GM19468 (cell line): ENCODE results near the gene NLGN1.

Experiments
- ATAC-seq: cut with Tn5 transposase; IDR thresholded peaks from one replicate; pipeline ENCODE4 v1.9.1; 2021; ENCODE audit warnings: mild to moderate bottlenecking, moderate library complexity, moderate number of reproducible peaks; ENCODE audit not compliant: unreplicated experiment; ENCODE audit errors: extremely low read depth

Gene NLGN1

DNA sequence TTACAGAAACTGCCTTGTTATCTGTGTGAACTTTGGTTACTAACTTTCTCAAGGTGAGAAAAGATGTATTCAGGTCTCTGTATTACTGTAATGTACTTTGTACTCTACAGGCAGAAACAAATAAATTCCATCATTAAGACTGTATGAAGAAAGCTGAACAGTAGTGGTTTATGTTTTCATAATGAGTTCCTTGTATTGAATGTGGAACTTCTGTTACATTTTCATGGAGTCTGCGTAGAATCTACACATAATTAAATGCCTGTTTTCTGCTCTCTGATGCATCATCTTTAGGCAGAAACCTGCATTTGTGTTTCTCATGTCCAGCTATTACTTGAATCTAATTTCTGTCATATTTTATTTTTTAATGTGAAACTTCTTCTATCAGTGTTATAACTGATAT is 302.8 kb downstream of the NLGN1 start:
- ATAC-seq, result no peak

DNA sequence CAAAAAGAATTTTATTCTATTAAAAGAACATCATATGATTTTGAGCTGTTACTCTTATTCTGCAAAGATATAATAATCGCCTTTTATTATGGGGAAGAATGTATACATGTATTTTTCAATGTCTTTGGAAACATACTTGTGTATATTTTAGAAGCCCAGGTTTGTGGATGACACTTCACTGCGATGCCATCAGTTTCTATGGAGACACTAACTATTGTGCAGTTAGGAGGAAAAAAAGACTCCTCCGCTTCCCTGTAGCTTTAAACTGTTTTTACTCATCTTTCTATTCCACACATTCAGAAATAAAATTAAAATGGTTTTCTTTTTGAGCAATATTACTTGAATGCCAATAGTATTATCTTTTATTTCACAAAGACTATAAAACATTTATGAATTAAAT is 305.0 kb downstream of the NLGN1 start:
- ATAC-seq, result no peak

DNA sequence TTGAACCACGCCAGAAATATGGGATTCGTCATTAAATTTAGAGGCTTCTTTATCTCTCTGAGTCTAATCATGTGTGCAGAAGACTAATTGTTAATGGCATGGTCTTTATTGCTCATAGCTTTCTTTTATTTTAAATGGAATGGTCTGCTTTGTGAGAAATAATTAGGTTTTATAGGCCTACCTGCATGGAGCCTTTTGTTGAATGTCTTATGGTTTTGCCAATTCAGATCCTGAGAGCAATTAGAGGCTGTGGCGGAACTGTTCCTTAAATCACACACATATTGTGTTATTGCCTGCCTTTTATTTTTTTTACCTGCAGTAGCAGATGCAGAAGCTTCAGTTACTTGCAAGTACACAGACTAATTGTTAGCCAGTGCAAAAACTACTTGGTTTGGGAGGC is 306.2 kb downstream of the NLGN1 start:
- ATAC-seq, result no peak

- no peak for ATAC-seq
Observed at GRCh38 chr3:173706630-173707029, 309.1 kb downstream of the NLGN1 start.

GRCh38 chr3:173708191-173708590 is 310.6 kb downstream of the NLGN1 start:
- no peak for ATAC-seq

DNA sequence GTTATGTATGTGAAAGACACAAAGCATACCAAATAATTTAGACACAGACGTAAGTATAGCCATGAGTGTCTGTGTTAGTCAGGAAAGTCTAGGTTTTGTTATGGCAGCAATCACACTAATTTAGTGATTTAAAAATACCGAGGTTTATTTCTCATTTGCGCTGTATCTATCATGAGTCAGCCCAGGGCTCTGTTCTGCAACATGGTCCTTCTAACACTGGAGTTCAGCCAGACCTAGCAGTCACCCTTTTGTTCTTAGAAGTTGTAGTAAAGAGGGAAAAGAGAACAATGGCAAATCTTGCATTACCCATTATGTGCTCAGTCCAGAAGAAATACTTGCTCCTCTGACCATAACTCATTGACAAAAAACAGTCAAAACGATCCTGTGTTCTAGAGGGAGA is 311.5 kb downstream of the NLGN1 start:
- no peak for ATAC-seq

- ATAC-seq, result no peak
Observed at GRCh38 chr3:173711619-173712018, 314.1 kb downstream of the NLGN1 start.

GRCh38 chr3:173719585-173719984 is 322.0 kb downstream of the NLGN1 start:
- ATAC-seq, result no peak

- ATAC-seq, result no peak
Observed at GRCh38 chr3:173725507-173725906, 328.0 kb downstream of the NLGN1 start.

DNA sequence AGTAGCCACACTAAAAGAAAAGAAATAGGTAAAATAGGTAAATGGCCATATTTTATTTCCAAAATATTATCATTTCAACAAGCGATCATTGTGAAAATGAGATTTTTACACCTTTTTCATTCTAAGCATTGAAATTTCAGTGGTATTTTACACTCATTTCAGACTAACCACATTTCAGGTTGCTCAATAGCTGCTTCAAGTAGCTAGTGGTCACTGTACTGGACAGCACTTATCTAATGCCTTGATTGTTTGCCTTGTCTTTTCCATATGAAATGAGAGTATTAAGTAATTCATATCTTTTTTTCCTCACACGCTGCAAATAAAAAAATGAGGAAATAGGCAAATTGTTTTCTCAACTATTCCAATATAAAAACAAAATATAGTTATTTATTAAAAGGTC is 332.8 kb downstream of the NLGN1 start:
- ATAC-seq, result no peak

- no peak for ATAC-seq
Observed at GRCh38 chr3:173732237-173732636, 334.7 kb downstream of the NLGN1 start.

- ATAC-seq, result no peak
Observed at GRCh38 chr3:173733029-173733652, 335.6 kb downstream of the NLGN1 start.

- no peak for ATAC-seq
Observed at GRCh38 chr3:173734473-173734872, 336.9 kb downstream of the NLGN1 start.

DNA sequence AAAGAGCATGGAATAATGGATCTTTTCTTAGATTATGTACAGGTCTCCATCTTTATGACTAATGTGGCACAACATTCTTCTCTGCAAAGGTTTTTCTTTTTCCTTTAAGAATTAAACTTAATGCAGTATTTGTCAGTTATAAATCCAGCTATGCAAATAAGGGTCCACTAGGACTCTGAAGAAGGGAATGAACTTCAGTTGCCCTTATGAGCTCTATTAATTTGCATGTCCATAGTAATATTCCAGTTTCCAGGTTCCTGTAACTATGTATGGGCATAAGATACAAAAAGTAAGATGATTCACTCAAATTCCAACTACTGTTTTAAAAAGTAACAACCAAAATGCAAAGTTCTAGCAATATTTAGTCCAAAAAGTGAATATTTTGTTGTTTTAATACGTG is 337.4 kb downstream of the NLGN1 start:
- no peak for ATAC-seq

DNA sequence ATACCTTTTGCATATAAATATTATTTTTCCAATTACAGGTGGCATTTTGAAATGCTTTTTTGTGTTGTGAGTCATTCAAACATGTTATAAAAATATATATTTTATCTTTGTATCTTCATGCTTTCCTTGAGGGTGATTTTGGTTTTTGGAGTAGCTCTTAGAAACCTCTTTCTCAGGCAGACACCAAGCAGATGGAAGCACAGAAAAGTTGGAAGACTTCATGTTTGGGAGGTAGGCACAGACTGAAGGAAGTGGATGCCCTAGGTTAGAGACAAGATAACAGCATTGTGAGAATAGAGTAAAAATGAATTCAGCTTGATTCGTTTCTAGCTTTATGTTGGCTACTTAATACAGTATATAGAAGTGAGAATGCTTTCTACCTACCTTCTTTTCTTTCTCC is 338.3 kb downstream of the NLGN1 start:
- ATAC-seq, result no peak

DNA sequence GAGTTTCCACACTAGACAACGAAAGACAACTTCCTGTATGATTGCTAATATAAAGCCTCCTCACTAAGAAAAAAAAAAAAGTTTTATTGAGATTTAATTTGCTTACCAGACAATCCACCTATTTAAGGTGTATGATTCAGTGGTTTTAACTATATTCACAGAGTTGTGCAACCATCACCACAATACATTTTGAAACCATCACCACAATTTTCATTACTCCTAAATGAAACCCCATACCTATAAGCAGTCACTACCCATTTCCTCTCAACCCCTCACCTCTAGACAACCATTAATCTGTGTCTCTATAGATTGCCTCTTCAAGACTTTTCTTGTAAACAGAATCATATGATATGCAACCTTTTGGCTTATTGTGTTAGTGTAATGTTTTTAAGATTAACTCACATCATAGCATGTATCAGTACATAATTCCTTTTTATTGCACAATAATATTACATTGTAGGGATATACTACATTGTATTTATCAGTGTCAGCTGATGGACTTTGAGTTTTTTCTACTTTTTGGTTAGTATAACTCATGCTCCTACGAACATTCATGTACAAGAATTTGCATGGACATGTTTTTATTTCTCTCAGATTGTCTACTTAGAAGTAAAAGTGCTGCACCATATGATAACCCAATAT is 339.7 kb downstream of the NLGN1 start:
- ATAC-seq, result no peak

GRCh38 chr3:173739726-173740125 is 342.2 kb downstream of the NLGN1 start:
- no peak for ATAC-seq

DNA sequence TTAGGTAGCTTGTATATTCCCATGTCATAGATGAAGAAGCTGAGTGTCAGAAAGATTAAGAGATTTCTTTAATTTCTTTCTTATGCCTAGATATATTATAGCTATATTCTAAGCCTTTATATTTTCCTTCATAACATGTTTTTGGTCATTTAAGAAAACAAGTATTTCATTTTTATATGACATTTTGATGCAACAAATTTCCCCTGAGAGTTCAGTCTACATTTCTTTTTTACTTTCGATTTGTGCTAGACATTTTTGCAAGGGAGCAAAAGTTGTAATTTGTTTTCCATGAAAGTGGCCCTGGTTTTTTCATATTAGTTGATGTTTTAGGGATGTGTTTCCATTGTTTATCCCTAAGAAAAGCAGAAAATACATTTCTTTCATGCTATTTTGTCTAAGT is 344.9 kb downstream of the NLGN1 start:
- no peak for ATAC-seq

DNA sequence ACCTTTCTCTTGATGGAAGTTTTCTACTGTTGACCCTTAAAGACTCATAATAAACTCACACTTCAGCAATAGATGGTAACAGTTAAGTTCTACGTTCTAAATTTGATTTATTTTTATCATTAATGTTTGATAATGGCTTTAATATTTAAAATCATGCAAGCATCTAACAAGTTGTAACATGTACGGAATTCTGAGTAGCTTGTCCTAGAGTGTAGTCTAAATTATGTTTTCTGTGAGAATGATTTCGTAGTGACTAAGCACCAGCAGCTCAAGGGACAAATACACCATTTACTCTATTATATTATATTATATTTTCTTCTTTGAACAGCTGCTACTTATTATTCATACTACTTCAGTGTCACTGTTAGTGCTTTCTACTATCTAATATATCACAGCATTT is 345.6 kb downstream of the NLGN1 start:
- no peak for ATAC-seq

DNA sequence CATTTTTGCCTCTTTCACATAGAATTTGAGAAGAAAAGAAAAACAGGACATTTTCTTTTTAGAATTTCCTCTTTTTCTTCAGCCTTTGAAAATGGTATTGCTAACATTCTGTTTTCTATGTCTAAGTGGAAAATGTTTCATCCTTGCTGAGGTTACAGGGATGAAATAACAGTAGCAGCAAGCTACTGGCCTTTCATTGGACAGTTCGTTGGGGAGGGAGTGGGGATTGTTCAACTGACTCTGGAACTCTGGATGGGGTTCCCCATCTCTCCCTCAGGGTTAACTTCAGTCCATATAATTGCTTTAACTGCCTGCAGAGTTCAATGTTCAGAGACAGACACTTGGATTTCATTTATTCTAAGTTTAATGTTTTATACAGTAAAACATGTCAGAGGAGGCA is 346.0 kb downstream of the NLGN1 start:
- no peak for ATAC-seq

- no peak for ATAC-seq
Observed at GRCh38 chr3:173744479-173744878, 346.9 kb downstream of the NLGN1 start.

- no peak for ATAC-seq
Observed at GRCh38 chr3:173744895-173745294, 347.4 kb downstream of the NLGN1 start.
